ENCODE measurements around the gene ZDHHC14.
A peak's percentile ranks its signal among the peaks of the same experiment; 100 is the strongest.
"Not testable (repeated sequence)": the region's sequence is repeated elsewhere in the genome, so short reads cannot be mapped to it uniquely, and the experiment has no call there.

ZDHHC14 gene

DNA sequence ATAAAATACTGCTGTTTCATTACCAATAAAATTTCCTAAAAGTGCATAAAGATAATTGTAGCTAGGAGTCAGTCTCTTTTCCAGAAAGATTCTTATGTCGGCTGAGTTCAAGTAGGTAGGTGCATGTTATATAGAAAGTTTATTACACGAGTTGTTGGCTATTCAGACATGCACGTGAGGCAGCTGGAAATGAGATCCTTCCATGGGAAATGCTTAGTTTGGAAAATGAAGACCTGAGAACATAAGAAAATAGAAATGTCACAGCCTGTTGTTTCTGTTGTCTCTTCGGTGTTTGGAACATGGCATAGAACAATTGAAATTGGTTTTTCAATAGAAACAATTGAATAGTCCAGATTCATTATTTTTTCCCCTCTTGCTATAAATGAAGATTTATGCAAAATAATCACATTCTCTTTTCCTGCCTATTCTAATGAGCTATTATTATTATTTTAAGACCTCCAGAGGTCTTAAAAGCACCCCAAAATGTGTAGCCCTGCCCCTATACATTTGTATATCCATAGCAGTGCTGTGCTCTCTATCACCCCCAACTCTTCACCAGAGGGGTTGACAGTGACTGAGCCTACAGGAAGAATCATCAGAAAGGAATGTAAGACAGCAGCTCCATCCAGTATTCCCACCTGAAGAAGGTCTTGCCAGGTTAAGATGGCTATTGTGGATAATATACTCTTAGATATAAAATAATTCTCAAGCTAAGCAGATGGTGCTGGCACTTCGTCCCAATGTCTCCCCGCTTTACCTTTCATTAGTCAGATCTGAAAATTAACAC, 82.2 kb downstream of the ZDHHC14 start:
- DNase-seq (ENCODE audit: low spot score) = no peak
- TF ChIP-seq, protein P1, sequence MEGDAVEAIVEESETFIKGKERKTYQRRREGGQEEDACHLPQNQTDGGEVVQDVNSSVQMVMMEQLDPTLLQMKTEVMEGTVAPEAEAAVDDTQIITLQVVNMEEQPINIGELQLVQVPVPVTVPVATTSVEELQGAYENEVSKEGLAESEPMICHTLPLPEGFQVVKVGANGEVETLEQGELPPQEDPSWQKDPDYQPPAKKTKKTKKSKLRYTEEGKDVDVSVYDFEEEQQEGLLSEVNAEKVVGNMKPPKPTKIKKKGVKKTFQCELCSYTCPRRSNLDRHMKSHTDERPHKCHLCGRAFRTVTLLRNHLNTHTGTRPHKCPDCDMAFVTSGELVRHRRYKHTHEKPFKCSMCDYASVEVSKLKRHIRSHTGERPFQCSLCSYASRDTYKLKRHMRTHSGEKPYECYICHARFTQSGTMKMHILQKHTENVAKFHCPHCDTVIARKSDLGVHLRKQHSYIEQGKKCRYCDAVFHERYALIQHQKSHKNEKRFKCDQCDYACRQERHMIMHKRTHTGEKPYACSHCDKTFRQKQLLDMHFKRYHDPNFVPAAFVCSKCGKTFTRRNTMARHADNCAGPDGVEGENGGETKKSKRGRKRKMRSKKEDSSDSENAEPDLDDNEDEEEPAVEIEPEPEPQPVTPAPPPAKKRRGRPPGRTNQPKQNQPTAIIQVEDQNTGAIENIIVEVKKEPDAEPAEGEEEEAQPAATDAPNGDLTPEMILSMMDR (IDR thresholded peaks at IDR 0.05; ENCODE audit: extremely low read depth, missing control alignments) = no peak

GRCh38 chr6:157463743-157464135, 82.7 kb downstream of the ZDHHC14 start:
- not testable (repeated sequence) for DNase-seq (ENCODE audit: low spot score)

GRCh38 chr6:157464653-157465535, 83.9 kb downstream of the ZDHHC14 start:
- peak; percentile 47 for DNase-seq (ENCODE audit: low spot score)
- TF ChIP-seq, protein P1 (IDR thresholded peaks at IDR 0.05; ENCODE audit: extremely low read depth, missing control alignments) = no peak

- TF ChIP-seq, protein P1 (IDR thresholded peaks at IDR 0.05; ENCODE audit: extremely low read depth, missing control alignments) = no peak
- DNase-seq (ENCODE audit: low spot score) = no peak
Observed at GRCh38 chr6:157466342-157466648, 85.3 kb downstream of the ZDHHC14 start.

DNA sequence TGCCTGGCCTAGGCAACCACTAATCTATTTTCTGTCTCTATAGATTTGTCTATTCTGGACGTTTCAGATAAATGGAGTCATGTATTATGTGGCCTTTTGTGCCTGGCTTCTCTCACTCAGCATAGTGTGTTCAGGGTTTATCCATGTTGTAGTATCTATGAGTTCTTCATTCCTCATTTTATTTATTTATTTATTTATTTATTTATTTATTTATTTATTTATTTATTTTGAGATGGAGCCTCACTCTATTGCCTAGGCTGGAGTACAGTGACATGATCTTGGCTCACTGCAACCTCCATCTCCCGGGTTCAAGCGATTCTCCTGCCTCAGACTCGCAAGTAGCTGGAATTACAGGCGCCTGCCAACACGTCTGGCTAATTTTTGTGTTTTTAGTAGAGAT, 86.3 kb downstream of the ZDHHC14 start:
- DNase-seq (ENCODE audit: low spot score) = not testable (repeated sequence)

GRCh38 chr6:157468054-157468453, 87.1 kb downstream of the ZDHHC14 start:
- no peak for DNase-seq (ENCODE audit: low spot score)
- TF ChIP-seq, protein P1 (IDR thresholded peaks at IDR 0.05; ENCODE audit: extremely low read depth, missing control alignments) = no peak

- DNase-seq (ENCODE audit: low spot score) = no peak
- TF ChIP-seq, protein P1 (IDR thresholded peaks at IDR 0.05; ENCODE audit: extremely low read depth, missing control alignments) = no peak
Observed at GRCh38 chr6:157468574-157468973, 87.6 kb downstream of the ZDHHC14 start.

GRCh38 chr6:157469378-157469777, 88.4 kb downstream of the ZDHHC14 start:
- TF ChIP-seq, protein P1 (IDR thresholded peaks at IDR 0.05; ENCODE audit: extremely low read depth, missing control alignments) = no peak
- no peak for DNase-seq (ENCODE audit: low spot score)
